ENCODE measurements around the gene UNKL.
A peak's percentile ranks its signal among the peaks of the same experiment; 100 is the strongest.

The UNKL gene, protein sequence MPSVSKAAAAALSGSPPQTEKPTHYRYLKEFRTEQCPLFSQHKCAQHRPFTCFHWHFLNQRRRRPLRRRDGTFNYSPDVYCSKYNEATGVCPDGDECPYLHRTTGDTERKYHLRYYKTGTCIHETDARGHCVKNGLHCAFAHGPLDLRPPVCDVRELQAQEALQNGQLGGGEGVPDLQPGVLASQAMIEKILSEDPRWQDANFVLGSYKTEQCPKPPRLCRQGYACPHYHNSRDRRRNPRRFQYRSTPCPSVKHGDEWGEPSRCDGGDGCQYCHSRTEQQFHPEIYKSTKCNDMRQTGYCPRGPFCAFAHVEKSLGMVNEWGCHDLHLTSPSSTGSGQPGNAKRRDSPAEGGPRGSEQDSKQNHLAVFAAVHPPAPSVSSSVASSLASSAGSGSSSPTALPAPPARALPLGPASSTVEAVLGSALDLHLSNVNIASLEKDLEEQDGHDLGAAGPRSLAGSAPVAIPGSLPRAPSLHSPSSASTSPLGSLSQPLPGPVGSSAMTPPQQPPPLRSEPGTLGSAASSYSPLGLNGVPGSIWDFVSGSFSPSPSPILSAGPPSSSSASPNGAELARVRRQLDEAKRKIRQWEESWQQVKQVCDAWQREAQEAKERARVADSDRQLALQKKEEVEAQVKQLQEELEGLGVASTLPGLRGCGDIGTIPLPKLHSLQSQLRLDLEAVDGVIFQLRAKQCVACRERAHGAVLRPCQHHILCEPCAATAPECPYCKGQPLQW

DNA sequence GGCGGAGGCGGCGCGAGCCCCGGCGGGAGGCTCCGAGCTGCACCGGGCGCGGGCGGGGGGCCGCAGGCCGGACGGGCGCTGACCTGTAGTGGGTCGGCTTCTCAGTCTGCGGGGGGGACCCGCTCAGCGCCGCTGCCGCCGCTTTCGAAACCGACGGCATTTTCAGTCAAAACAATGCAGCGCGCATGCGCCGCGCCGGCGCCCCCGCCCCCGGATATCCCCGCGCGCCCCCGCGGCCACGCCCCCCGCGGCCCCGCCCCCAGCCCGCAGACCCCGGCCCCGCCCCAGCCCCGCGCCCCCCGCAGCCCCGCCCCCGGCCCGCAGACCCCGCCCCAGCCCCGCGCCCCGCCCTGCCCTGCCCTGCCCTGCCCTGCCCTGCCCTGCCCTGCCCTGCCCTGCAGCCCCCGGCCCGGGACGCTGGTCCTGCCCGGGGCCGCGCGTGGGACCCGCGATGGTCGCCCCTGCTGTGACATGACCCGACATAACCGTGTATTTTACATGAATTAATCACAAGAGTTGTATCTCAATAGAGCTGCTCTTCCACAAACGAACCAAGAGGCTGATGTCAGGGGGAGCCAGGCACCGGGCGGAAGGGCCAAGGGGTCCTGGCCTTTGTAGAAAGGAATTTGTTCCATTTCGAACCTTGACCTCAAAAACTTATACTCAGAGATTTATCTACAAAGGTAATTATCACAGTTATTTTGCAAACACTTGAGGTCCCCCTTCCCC is at the start of gene UNKL:
Gene UNKL, minus strand, starts transcription at position 173 of the 729 bp plus-strand sequence. Its CDS starts 13 bp downstream, at position 160.
- DNase-seq (ENCODE audit: low read depth in 2 of 2) = peak; percentile 68 to 77

DNA sequence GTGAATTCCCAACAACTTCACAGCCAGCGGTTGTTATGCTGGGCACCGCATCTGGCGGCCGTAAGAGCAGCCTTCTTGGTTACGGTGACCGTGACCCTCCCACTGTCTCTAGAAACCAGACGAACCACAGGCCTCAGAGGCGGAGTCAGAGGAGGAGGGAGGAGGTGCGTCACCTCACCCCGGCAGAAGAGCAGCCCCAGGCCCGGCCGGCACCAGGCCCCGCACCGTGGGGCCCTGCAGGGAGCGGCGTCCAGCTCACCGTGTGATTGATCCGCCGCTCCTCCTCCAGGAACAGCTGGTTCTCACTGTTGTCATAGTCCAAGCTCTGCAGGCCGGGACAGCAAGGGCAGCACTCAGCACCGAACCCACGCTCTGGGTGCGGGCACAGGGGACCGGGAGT is 46.6 kb upstream of the UNKL start:
- DNase-seq (ENCODE audit: low read depth in 2 of 2) = no peak

DNA sequence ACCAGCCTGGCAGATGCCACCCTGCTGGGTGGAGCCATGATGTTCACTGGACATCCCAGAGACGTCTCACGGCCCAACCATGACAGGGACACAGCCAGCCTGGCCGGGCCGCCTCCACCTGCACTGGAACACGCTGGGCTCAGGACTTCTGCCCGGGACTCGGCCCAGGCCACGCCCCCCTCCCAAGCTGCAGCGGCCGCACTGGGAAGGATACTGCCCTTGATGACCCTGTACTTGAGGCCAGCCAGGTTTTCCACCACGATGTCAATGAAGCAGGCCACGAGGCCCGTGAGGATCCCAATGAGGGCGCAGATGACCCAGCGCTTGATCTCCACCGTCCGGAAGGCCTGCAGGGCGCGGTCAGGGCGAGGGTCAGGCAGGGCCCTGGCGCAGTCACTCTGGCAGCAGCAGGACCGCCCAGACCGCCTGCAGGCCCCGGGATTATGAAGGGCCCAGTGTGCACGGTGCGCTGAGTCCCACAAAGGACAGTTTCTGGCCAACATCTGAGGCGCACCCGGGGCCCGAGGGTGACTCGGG is 46.2 kb upstream of the UNKL start:
- no peak for DNase-seq (ENCODE audit: low read depth in 2 of 2)

DNA sequence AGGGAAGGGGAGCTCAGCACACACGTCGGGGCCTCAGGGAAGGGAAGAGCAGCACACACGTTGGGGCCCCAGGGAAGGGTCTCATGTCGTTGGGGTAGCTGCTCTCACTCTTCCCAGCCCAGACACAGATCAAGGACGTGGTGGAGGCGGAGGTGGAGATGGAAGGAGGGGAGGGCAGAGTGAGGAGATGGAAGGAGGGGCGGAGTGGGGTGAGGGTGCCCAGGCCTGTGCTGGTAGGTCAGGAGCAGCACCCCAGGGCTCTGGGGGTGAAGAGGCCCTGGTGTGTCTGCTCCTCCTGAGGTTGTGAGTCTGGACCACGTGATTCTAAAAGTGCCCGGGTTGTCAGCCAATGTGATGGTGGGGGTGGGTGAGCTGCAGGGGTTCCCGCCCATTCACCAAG is 45.5 kb upstream of the UNKL start:
- DNase-seq (ENCODE audit: low read depth in 2 of 2) = no peak

DNA sequence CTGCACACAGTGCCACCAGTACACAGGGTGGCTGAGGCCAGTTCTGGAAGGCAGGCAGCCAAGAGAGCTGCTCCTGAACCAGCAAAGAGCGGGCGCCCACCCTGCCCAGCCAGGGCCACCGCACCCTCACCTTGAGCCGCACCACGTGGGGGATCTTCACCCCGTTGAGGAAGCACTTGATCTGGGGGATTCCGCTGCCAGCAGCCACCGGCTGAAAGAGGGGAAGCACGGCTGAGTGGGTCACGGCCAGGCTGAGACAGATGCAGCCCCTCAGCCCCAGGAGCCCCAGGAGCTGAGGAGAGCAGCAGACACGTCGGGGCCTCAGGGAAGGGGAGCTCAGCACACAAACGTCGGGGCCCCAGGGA is 44.5 kb upstream of the UNKL start:
- no peak for DNase-seq (ENCODE audit: low read depth in 2 of 2)

DNA sequence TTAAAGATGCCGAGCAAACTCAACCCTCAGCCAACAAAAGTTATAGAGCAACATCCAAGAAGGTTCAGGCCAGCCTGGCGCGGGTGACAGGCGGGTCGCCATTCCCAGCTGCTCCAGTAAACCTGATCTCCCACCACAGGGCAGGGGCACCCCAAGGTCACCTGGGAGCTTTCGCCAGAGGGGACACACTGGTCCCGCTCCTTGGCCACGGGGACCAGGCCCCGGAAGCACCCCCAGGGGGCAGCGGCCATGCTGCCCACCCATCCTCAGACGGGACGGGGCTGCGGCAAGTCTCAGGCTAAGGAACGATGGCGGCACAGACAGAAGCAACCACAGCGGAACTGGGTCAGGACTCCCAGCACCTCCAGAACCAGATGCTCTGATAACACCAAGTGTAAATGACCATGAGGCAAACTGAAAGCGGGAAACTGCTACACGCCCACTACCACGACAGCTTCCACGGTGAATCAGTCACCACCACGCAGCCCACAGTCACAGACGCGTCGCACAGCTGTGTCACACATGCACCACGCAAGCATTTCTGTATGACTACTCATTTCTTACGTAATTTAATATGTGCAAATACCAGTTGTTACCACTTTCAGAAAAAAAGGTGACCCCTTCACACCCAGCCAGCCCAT is 44.0 kb upstream of the UNKL start:
- peak in 1 of 2 donors; percentile 35 for DNase-seq (ENCODE audit: low read depth in 2 of 2)

DNA sequence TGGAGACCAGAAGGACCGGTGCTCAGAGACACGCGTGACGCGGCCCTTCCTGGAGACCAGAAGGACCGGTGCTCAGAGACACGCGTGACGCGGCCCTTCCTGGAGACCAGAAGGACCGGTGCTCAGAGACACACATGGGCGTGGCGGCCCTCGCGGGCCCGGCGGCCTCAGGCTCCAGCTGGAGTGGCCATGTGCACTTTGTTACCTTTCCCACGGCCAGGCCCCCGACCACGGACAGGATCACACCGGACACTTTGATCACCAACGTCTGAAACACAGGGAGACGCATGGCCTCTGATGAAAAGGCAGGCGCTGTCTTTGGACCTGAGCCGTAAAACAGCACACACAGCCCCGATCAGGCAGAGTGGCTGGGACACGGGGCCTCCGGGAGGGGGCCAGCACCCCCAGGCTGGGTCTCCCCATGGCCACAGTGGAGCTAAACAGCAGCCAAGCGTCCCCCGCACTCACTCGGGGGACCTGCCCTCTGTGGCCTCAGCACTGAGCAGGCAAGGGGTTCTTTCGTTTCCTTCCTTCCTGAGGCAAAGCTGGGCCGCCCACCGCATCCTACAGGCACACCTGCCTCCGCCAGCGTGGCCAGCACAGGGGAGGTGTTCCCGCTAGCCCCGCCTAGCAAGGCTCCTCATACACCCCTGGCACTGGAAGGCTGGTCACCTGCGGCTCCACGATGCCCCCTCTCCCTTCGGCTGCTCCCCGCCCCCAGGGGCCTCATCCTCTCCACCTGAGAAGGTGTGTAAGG is 43.2 kb upstream of the UNKL start:
- DNase-seq (ENCODE audit: low read depth in 2 of 2) = no peak

DNA sequence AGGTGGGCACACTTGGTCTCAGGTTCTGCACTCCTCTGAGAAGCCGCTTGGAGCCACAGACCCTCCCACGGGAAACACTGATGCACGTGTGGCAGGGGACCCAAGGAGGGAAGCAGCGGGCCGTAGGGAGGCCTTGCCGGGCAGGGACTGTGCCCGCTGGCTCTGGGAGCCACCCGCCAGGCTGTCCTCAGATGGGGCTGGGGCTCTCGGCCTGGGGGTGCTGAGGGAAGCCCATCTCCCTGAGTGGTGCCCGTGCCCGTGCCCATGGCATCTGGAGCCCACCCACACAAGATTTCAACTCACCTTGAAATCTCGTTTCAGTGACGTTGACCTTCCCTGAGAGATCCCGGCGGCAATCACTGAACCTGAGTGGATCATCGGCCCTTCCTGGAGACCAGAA is 42.4 kb upstream of the UNKL start:
- no peak for DNase-seq (ENCODE audit: low read depth in 2 of 2)

DNA sequence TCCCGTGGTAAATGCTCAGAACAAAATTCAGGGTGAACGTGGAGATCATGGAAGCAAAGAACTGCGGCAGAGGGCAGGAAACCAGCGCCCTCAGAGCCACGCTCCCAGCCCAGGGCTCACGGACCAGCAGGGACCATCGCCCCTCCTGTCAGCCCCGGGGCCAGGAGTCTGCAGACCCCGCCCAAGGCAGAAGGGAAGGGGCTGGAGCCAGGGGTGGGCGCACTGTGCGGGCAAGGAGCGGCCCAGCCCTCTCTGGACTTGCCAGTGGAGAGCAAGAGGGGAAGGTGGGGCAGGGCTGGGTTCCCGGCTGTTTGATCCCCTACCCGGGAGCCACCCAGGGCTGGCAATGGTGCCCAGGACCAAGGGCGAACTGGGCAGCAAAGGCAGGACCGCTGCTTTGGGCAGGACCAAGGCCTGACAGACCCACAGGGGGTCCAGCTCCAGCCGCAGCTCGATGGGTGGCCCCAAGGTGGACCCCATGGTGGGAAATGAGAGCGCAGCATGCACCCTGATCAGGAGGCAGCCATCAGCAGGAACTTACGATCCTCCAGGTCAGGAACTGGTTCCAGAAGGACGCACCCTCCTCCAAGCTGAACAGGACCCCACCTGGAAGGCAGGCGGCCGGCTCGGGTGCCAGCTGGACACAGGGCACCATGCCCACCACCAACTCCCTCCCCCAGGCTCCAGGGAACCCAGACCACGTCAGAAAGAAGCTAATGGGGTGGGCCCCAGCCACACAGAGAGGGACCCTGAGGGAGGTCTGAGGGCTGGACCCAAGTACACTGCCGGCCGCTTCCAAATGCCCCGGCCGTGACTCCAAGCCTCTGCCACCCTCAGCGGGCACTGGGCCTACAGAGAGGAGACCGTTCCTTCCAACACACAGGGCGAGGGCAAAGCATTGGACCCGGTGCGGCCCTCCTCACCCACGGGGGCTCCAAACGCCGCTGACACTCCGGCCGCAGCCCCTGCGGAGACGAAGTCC is 41.0 kb upstream of the UNKL start:
- DNase-seq (ENCODE audit: low read depth in 2 of 2) = no peak

DNA sequence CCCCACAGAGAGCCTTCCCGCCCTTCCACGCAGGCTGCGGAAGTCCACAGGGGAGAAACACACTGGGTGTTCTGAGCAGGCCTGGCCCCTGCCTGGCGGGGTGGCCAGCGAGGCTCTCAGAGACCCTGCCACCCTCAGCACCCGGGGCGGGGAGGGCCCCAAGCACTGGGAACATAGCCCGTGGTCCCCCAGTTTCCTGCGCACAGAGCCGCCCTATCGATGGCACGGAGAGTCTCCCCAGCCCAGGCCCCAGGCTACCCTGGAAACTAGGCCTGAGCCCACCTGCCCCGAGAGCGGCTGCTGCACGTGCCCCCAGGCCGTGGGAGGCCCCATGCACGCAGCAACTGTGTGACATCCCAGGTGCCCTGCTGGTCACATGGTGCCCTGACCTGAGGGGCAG is 40.1 kb upstream of the UNKL start:
- DNase-seq (ENCODE audit: low read depth in 2 of 2) = no peak

DNA sequence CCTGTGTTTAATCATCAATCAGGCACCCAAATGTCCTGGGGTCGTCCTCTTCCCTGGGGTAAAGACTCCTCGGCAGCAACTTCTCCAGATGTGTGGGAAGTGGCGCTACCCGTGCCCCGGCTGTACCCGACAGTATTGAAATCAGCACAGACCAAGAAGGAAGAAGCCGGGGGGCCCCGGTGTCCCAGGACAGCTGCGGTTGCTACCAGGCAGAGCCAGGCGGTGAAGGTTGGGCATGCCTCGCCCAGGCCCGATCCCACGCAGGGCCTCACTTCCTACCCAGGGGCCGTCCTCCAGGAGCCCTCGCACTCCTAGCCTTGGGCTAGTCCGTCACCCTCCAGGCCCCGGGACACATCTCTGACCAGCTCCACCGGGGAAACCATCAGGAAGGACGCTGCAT is 38.8 kb upstream of the UNKL start:
- no peak for DNase-seq (ENCODE audit: low read depth in 2 of 2)

DNA sequence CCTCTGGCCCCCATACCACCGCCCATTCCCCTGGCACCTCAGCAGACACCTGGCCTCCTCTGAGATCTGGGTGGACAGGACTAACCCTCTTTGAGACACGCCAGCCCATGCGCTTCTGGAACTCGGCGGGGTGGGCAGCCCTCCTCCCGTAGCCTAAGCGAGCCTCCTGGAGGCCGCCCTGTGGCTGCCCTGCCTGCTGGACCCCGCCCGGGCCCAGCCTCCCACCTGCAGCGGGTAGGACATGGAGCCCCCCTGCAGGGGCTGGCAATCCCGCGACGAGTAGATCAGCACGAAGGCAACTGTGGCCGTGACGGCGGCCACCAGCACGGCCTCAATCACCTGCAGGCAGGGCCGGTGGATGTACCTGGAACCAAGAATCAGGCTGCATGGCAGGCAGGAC is 38.0 kb upstream of the UNKL start:
- DNase-seq (ENCODE audit: low read depth in 2 of 2) = no peak

DNA sequence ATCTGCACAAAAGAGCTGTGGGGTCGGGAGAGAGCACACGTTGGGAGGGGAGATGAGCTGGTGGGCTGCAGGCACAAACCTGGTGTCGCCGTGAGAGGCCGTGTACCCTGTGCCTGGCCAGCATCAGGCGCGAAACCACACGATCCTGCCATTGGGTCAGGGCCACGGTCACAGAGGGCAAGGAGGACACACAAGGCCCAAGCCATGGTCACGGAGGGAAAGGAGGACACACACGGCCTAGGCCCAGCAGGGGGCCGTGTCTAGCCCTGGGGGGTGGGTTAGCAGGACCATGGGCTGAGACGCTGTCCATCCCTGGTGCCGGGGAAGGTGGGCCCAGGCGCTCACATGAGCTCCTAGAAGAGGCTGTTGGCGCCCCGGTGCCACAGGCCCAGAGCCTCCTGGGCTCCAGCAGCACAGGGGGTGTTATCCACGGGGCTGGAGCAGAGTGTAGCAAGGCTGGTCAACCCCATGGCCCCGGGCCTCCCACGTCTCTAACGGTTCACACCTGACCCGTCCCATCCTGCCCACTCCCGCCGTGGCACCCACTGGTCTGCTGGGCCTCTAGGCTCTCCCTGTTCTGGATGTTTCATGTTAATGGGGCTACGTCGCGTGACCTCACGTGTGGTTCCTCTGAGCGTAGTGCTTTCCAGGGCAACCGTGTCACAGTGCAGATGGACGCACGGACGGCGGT is 37.3 kb upstream of the UNKL start:
- DNase-seq (ENCODE audit: low read depth in 2 of 2) = no peak

DNA sequence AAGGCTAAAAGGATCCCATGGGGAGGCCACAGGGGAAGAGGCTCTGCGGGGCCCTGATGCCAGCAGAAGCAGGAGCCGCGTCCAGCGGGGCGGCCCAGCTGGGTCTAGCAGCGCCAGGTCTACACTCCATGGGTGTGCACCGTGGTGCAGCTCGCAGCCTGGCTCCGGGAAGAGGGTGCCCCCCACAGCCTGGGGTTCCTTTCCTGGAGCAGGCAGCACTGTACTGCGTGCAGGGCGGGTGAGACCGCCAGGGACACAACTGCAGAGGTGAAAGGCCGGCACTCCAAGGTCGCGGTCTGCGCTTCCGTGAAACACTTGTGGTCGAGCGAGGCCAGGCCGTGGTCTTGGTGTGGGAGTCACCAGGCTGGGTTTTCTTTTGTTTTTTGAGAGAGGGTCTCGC is 36.3 kb upstream of the UNKL start:
- no peak for DNase-seq (ENCODE audit: low read depth in 2 of 2)

DNA sequence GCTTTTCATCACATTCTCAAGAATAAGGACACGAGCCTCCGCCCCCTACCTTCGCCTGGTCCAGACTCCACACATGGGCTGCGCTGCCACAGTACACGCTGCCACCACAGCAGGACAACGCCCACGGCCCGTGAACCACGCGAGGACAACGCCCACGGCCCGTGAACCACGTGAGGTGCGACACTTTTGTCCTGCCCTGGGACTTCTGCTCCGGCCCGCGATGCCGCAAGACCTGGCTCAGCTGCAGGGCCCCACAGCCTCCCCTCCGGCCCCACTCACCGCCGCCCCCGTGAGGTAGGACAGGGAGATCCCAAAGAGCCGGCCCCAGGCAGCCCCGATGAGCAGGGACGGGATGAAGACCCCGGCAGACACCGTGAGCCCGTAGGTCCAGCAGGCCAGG is 35.7 kb upstream of the UNKL start:
- no peak for DNase-seq (ENCODE audit: low read depth in 2 of 2)

DNA sequence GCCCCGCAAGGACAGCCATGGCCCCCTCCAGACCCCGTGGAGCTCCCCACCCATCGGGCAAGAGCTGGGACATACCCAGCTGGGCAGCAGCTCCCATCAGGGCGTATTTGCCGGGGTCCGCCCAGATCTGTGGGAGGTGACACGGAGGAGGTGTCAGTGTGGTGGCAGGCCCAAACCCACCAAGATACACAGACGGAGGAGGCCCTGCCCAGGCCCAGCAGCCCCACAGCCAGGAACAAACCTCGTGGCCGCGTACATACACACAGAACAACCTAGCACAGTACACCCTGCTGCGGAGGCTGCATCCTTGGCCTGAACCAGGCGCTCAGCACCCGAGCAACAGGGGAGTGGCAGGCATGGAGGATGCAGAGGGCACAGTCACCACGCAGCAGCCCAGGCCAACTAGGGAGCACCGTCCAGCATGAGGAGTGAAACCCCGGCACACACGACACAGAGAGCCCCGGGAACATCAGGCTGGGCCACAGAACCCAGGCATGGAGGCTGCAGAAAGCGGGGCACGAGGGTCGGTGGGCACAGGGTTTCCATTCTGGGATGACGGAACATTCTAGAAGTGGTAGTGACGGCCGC is 34.8 kb upstream of the UNKL start:
- no peak for DNase-seq (ENCODE audit: low read depth in 2 of 2)

DNA sequence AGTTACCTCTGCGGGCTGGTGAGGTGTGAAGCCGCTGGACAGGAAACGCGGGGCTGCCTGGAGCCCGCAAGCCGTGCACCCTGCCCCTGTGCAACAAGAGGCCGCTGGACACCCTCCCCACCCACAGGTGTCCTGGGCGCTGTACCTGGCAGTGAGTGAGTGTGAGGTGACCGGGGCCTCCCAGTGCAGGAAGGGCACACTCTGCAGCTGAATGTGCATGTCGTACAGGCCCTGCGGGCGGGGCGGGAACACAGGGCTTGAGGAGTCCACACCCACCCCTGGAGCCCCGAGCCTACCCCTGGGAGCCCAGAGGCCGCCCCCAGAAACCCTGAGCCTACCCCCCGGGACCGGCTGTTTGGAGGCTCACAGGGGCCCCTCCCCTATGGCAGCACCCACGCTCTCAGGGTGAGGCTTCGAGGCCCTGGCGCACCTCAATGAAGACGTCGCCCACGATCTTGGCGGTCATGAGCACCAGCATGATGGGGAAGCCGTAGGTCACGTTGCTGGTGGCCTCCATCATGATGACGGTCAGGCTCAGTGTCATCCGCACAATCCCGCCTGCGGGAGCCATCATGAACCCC is 34.1 kb upstream of the UNKL start:
- no peak for DNase-seq (ENCODE audit: low read depth in 2 of 2)

DNA sequence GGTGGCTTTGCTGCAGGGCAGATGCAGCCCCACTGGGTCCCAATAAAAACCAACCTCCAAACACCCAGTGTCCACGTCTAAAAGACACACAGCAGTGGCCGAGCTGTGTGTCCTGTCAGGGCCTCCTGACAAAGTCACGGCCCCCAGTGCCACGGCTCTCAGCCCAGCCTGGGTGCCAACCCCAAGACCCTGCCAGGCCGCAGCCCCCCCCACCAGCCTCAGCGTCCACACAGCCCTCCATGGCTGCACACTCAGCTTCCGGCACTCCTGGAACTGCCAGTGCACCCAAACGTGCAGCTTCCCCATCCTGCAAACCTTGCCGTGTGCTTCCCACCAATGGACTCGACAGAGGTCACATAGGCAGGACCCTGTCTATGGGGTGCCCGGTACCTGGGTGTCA is 33.5 kb upstream of the UNKL start:
- DNase-seq (ENCODE audit: low read depth in 2 of 2) = no peak
